COR-L47 (cell line): Measurements from ENCODE around the gene DNAJB5.
"Not testable (repeated sequence)": the region's sequence is repeated elsewhere in the genome, so short reads cannot be mapped to it uniquely, and the experiment has no call there.

ENCODE experiments used
- DNase-seq: peaks from one replicate; lab custom pipeline; 2025; lab: John Stamatoyannopoulos, UW

DNAJB5 gene

DNA sequence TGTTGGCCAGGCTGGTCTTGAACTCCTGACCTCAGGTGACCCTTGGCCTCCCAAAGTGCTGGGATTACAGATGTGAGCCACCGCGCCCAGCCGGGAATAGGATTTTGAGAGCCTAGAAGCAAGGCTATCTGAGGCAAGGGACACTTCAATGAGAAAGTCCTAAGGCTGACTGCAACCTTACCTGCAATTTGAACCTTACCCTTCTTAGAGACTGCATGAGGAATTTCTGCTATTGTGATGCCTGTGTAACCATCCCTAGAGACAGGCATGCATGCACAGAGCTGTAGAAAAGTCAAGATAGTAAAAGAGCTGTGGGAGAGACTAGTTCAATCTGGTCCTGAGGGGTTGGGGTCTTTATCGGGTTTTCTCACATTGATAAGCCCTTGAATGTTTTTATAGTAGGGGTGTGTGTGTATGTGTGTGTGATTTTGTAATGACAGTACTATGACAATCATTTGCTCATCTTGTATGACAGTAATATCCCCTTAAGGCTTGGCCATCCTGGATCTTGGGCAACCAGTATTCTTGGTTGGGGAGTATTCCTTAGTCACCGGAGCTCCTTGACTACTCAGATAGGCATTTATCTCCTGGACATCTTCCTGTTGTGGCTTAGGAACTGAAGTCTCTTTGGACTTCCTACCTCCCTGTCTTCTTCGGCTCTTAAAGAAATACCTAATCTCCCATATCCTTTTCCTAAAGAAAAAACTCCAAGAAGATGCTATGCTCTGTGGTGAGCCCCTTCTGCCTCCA lies 11.2 kb downstream of the DNAJB5 start:
- DNase-seq: no peak

DNA sequence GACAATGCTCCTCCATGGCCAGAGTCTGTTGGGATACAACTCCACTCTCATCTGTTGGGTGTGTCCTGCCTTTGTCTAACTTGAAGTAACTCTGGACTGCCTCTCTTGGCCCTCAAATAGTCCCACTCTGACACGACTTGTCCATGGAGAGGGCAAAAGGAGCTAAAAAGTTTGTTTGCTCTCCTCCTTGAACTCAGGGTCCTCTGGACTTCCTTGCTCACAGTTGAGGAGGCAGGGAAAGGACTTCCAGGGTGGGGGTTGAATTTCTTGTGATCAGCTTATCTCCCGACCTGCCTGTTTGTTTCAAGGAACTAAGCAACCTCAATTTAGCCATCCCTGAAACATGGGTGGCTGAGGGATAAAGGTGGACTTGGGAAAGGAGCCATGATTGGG lies 11.7 kb downstream of the DNAJB5 start:
- DNase-seq: no peak

DNA sequence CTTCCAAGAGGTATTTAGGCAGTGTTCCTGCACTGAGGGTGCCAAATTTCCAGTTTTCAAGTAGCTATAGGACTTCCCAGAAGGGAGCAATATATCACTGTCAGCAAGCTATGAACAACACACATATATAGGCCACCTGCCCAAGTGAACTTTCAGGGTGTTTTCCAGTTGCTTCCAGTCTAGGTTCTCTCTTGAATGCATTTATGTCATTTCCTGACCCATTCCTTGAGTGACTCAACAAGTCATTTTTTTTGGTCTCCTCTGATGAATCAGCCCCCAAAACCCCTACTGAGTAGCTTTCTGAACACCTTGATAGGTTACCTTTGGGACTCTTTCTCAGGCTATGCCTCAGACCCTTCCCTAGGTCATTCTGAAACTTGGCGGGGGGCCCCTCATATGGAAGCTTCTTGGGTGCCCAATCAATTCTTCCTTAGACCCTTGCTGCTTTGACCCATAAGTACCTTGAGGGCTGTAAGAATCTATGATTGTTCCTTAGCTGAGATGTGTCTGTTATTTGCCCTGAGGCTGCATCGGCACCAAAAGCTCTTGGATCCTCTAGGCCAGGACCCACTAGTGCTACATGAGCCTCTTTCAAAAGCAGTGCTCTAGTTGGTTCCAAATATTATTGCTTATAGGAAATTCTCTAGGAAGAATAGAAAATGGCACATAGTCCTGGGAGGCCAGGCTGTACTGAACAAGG lies 12.4 kb downstream of the DNAJB5 start:
- DNase-seq: no peak

DNA sequence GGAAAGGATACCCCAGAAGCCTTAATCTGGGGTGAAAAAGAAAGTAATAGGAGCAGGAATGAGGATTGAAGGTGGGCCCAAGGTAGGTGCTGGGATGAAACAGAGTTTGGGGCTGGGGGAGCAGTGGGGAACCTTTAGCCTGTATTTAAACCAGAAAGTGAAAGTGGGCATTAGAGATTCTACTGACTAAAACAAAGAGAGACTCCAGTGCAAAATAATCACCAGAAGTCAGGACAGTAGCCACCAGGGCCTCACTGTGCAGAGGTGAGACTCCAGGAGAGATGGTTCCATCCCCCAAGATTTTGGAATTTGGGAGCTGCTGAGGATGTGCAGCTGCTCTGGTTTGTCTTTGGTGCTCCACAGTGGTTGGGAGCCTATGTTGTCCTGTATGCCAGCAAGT lies 13.1 kb downstream of the DNAJB5 start:
- DNase-seq: no peak

DNA sequence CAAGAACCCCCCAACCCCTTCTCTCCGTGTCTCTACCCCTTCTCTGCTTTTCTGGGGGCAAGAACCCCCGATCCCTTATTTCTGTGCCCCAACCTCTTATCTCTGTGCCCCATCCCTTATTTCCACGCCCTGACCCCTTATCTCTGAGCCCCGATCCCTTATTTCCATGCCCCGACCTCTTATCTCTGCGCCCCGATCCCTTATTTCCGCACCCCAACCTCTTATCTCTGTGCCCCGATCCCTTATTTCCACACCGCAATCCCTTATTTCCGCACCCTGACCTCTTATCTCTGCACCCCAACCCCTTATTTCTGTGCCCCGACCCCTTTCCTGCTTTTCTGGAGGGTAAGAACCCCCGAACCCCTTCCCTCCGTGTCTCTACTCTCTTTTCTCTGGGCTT lies 14.8 kb downstream of the DNAJB5 start:
- not testable (repeated sequence) for DNase-seq

DNA sequence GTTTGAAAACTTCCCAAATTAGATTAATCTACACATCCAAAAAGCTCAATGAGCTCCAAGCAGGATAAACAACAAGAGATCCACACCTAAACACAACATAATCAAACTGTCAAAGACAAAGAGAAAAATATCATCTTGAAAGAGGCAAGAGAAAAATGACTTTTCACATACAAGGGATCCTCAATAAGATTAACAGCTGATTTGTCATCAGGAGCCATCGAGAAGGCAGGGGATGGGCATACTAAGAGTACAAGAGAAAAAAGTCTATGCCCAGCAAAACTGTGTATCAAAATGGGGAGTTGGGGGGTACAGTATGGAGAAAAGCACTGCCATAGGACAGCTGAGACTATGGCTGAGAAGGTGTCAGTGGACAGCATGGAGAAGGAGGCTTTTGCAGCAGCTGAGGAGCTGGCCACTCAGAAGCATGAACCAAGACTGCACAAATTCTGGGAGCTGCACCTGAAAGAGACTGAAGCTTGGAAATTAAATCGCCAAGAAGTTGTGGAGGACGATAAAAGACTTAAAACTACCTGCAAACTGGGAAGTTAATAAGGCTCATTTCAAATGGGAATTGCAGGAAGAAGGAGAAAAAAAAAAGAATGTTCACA lies 20.9 kb downstream of the DNAJB5 start:
- no peak for DNase-seq

DNA sequence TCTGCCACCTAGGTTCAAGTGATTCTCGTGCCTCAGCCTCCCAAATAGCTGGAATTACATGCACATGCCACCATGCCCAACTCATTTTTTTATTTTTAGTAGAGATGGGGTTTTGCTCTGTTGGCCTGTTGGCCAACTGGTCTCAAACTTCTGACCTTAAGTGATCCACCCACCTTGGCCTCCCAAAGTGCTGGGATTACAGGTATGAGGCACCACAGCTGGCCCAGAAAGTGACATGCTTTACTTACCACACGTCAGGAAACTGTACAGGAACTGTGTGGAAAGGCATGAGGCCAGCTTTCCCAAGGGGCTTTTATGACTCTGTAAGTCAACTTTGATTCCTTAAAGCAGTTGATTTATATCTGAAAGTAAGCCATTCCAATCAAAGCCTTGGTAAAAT lies 25.0 kb downstream of the DNAJB5 start:
- DNase-seq: no peak

DNA sequence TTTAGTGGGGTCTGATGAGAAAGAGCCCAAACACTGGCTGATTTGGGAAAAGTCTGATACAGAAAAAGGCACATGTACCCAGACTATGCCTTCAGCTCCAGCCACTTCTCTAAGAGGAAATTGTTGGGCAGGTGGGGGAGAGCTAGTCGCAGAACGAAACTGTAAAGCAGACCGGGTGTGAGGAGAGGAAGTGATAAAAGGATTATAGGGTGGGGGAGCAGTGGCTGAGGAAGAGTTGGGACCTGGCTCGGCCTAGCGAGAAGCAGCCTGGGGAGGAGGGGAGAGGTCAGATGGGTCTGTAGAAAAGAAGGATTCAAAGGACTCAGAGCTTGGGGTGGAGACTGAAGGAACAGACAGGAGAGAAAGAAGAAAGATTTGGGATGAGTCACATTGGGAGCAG lies 33.9 kb downstream of the DNAJB5 start:
- DNase-seq: not testable (repeated sequence)

DNA sequence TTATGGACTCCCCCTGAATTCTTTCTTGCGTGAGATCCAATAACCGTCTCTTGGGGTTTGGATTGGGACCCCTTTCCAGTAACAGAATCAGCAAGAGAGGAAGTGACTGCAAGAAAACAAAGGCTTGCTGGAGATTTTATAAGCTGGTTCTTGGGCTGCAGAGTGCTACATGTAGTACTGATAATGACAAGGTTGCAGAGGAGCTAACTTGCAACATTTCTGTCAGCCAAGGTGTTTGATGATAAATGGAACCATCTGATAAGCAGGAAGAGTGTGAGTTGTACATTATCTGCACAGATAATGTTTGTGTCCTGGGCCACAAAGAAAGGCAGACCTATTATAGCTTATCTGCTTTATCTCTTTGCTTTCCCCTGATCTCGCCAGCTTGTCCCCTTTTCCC lies 37.1 kb downstream of the DNAJB5 start:
- no peak for DNase-seq

DNA sequence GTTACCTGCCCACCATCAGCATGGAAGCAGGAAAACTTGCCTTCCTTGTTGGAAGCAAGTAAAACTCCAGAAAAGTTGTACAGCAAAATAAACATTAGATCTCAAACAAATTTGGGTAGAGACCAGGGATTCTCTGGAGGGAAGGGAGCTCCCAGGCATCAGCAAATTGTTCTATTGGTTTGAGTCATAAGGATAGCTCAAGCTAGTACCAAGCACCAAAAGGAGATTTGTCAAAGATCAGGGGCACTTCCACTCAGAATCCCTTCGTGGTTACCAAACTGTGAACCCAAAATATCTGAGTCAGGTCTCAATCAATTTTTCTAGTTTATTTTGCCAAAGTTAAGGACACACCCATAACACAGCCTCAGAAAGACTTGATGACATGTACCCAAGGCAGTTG lies 37.8 kb downstream of the DNAJB5 start:
- no peak for DNase-seq

DNA sequence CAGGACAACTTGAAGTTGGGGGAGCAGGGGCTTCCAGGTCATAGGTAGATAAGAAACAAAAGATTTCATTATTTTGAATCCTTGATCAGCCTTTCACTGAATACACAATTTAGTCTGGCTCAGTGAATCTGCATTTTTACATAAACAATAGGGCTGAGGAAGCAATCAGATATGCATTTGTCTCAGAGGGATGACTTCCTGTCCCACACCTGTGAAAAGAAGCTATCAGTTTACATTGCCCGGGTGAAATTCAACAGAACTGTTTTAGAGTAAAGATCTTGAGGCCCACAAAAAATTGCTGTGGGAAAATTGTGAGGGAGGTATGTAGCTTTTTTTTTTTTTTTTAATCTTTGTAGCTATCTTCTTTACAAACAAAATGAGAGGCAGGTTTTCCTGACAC lies 38.3 kb downstream of the DNAJB5 start:
- no peak for DNase-seq

DNA sequence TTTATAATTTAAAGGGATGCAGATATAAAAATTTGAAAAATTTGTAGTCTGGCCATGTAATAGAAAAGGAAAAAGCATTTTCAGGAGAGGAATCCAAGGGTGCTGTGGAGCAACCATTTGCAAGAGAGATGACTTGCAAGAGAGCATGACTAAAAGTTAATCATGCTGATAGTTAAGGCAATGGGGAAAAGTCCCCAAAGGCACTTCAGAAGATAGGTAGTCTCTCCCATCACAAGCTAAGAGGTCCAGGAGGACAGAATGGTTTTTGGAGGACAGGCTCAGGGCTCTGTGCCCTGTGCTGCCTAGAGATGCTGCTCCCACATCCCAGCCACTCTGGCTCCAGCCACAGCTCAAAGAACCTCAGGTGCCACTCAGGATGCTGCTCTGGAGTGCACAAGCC lies 38.8 kb downstream of the DNAJB5 start:
- DNase-seq: no peak

DNA sequence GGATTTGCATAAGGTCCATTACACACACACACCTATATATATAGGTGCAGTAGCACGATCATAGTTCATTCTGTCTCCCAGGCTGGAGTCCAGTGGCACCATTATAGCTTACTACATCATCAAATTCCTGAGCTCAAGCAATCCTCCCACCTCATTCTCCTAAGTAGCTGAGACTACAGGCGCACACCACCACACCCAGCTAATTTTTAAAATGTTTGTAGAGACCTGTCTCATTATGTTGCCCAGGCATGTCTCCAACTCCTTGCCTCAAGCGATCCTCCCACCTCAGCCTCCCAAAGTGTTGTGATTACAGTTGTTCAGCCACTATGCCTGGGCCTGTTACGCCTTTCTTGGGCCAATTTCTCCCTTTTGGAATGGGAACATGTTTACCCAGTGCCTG lies 39.7 kb downstream of the DNAJB5 start:
- DNase-seq: no peak

DNA sequence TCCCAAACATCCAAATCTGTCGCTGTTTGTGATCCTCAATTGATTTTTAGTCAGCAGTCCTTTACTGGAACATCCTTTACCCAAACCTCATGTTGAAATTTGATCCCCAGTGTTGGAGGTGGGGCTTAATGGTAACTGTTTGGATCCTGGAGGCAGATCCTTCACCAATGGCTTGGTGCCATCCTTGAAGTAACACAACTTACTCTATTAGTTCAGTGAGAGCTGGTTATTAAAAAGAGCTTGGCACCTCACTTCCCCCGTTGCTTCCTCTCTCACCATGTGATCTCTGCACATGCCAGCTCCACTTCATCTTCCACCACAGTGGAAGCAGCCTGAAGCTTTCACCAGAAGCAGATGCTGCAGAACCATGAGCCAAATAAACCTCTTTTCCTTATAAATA lies 40.3 kb downstream of the DNAJB5 start:
- DNase-seq: no peak

DNA sequence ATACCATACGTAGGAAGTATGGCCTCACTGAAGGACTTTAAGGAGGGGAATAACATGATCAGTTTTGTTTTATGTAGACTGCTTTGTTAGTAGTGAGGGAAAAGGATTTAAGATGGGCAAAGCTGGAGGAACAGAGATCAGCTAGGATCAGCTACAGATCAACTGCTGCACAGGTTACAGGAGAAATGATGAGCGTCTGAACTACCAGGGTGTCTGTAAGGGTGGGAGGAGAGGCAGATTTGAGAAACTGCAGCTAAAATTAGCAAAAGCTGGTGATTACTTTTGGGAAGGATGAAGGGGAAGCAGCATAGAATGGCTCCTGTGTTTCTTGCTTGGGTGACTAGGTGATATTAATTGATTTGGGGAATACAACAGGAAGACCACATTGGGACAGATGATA lies 43.6 kb downstream of the DNAJB5 start:
- no peak for DNase-seq

DNA sequence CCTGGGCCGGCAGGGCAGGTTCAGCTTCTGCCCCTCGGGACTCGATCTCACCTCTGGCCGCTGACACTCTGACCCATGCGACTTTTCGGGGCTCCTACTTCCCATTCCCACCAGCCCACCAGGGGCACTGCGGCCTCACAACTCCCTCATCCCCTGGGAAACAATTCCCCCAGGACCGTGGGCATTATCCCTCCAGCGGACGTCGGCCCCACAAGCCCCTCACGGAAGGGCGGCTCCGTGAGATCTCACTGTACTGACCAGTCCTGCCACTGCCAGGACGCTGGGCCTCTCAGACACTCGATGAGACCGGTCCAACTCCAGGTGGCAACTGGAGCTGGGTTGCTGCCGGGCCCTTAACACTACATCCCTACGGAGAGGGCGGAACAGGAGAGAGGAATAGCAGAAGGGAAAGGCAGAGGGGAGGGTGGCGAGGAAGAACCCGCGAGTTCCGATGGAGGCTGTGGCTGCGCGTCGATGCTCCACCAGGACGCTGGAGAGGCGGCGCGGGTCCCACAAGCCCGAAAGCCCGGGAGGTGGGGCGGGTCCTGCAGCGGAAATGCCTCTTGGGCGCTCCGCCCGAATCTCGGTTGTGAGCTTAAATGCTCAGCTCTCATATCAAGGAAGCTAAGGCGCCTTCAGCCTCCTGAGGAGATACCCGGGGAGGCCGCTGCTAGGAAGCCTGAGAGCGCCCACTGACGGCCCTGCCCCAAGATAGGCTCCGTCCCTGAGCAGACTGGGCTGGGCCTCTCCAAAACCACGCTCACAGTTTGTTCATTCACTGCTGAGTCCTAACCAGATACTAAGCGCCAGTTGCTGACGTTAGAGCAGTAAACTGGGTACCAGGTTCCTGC lies 46.5 kb downstream of the DNAJB5 start:
- no peak for DNase-seq

DNA sequence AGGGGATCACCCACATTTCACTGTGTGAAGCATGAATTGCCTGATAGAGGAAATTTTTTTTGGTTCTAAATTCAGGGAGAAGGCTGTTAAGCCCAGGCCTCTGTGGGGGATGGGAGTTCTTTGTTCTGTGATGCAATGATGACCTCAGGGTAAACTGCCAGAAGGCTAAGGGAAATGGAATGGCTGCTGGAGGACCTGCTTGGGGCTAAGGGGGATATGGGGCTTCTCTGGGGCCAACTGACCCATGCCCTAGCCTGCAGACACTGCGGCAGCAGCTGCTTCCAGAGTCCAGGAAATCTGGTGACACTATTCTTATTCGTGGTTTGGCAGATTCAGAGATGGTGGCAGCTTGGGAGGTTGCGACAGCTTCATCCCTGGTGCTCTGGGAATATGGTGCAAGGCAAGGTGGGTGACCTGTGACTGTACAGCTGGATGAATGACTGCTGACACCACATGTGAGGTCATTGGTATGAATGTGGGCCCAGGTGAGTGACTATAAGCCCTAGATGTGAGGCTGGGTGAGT lies 52.6 kb downstream of the DNAJB5 start:
- DNase-seq: no peak

DNA sequence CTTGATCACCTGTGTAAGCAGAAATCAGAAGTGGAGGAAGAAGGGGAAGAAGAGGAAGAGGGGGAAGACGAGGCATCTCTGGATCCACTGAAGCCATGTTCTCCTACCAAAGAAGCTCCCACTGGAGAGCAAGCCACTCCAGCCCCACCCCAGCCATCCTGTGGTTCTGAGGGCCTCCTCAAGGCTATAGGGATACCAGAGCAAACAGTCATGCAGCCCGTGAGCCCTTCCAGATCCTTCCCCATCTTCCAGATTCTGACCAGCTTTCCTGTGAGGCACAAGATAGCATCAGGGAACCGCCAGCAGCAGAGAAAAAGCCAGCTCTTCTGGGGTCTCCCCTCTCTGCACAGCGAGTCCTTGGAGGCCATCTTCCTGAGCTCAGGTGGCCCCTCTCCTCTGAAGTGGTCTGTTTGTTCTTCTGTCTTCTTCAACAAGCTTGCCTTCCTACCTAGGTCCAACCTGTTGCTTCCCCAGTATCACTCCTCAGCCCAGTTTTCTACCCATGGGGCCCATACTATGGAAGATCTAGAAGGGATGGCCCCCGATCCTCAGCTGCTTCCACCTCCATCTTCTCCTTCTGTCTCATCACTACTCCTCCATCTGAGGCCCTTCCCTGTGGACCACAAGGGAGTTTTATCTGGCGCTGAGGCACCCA lies 53.5 kb downstream of the DNAJB5 start:
- no peak for DNase-seq

DNA sequence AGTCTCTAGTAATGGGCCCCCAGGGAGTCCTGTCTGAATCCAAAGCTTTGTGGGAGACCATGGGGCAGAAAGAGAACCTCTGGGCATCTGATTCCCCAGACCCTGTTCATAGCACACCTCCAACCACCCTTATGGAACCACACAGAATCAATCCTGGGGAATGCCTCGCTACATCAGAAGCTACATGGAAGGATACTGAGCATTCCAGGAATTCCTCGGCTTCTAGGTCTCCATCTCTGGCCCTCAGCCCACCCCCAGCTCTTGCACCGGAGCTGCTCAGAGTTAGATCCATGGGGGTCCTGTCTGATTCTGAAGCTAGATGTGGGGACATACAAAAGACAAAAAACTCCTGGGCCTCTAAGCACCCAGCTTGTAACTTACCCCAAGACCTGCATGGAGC lies 54.5 kb downstream of the DNAJB5 start:
- DNase-seq: no peak
